ENCODE measurements around the gene GK2. TPM values are rescaled to one million over a fixed set of nuclear protein-coding genes. Genes with fewer than 3 reads are reported as not detected.

Gene GK2
- total and polyA plus RNA-seq, 2 of the 4 experiments (the other 2 are of a cell fraction), result not detected

GRCh38 chr4:79445371-79445781, 37.3 kb upstream of the GK2 start:
- H2AK9ac ChIP-seq (replicated peaks; ENCODE audit: low read depth, low read length, poor library complexity), result no peak overlapping the region
- dilution Hi-C loops (cut with HindIII; ENCODE audit: low sequenced_read_pairs, unreplicated experiment), result no loop called here
- H4K8ac ChIP-seq (ENCODE audit: low read depth in 2 of 2, low read length in 2 of 2), result no peak overlapping the region
- POLR2A ChIA-PET (ENCODE audit: unreplicated experiment), result no interaction called here
- H4K20me1 ChIP-seq (ENCODE audit: insufficient read depth, low read length), result no peaks in the 10 kb centered on the region
- no peak for DNase-seq
- H3K79me1 ChIP-seq (ENCODE audit: low read depth in 1 of 2, low read length in 2 of 2), result no peaks in the 10 kb centered on the region
- H3K23ac ChIP-seq (ENCODE audit: low read depth, low read length), result no peak overlapping the region
- no peak overlapping the region for H4K91ac ChIP-seq (ENCODE audit: insufficient read depth, low read depth, low read length)
- no peak overlapping the region for H3K4me2 ChIP-seq (ENCODE audit: low read depth, low read length)
- H3K56ac ChIP-seq (ENCODE audit: extremely low read depth, insufficient read depth, low read length), result no peak overlapping the region
- H2AK5ac ChIP-seq (ENCODE audit: low read depth, low read length), result no peak overlapping the region
- H3K36me3 ChIP-seq (ENCODE audit: control insufficient read depth, insufficient read depth, low read length), result no peaks in the 10 kb centered on the region
- ATAC-seq (ENCODE audit: low read depth), result no peak
- no peak overlapping the region for H3K4me3 ChIP-seq (ENCODE audit: insufficient read depth, low read depth, low read length)
- in situ Hi-C loops (cut with MboI; ENCODE audit: low sequenced_read_pairs), result no loop called here
- no peak overlapping the region for H3K14ac ChIP-seq (replicated peaks; ENCODE audit: low read depth, low read length)
- H2BK120ac ChIP-seq (ENCODE audit: low read depth, low read length), result no peak overlapping the region
- H3K27me3 ChIP-seq (ENCODE audit: control insufficient read depth, insufficient read depth, low read length), result no peaks in the 10 kb centered on the region
- no peaks in the 10 kb centered on the region for H3K9me1 ChIP-seq (ENCODE audit: insufficient read depth, low read length)
- intact Hi-C loops (cut with micrococcal nuclease), result no loop called here
- WGBS, 2 experiments (ENCODE audit: extremely low coverage in 2 of 2, insufficient read length in 1 of 2), result no CpG with 5 or more reads among the region's 5 CpGs
- no peak overlapping the region for H3K18ac ChIP-seq (ENCODE audit: low read depth, low read length)
- H3K4ac ChIP-seq (ENCODE audit: low read depth, low read length), result no peak overlapping the region
- no peak overlapping the region for H4K5ac ChIP-seq (ENCODE audit: low read depth, low read length)
- no peaks in the 10 kb centered on the region for H3K9me3 ChIP-seq (ENCODE audit: control insufficient read depth, insufficient read depth, low read length)
- no TSS peak for BruUV-seq (replicated peaks)
- no peak overlapping the region for H3K27ac ChIP-seq (ENCODE audit: insufficient read depth, low read length)
- TF ChIP-seq CEBPB (IDR thresholded peaks at IDR 0.05; ENCODE audit: low read depth, low read length), result no peak
- no peak for TF ChIP-seq SMC3 (IDR thresholded peaks at IDR 0.05; ENCODE audit: low read depth, low read length)
- no peak for TF ChIP-seq MAZ (IDR thresholded peaks at IDR 0.05; ENCODE audit: borderline replicate concordance, low read depth, low read length)
- no peak for TF ChIP-seq ELK1 (IDR thresholded peaks at IDR 0.05; ENCODE audit: borderline replicate concordance, low read depth, low read length)
- no peak for TF ChIP-seq CHD1 (IDR thresholded peaks at IDR 0.05; ENCODE audit: low read depth, low read length)
- TF ChIP-seq RCOR1 (IDR thresholded peaks at IDR 0.05; ENCODE audit: insufficient replicate concordance, low read length), result no peak
- TF ChIP-seq MAFK (IDR thresholded peaks at IDR 0.05; ENCODE audit: low read depth, low read length), result no peak
- no peak for TF ChIP-seq BHLHE40 (IDR thresholded peaks at IDR 0.05; ENCODE audit: low read depth, low read length)
- TF ChIP-seq USF2 (IDR thresholded peaks at IDR 0.05; ENCODE audit: low read depth, low read length), result no peak
- TF ChIP-seq FOS (IDR thresholded peaks at IDR 0.05; ENCODE audit: low read depth, low read length), result no peak
- CTCF ChIA-PET, result interaction anchor here (0.6 kb wide), 1 partner anchor 15 kb away, joined by 3 read pairs; no protein-coding TSS in a partner anchor
- H2BK20ac ChIP-seq (ENCODE audit: low read depth, low read length), result no peak overlapping the region
- no peaks in the 10 kb centered on the region for H3K4me1 ChIP-seq (ENCODE audit: control insufficient read depth, insufficient read depth, low read length)
- H2BK5ac ChIP-seq (ENCODE audit: low read depth, low read length, poor library complexity, severe bottlenecking), result no peak overlapping the region
- H3K9ac ChIP-seq (ENCODE audit: low read depth, low read length), result no peak overlapping the region
- no peak overlapping the region for H2AFZ ChIP-seq (replicated peaks; ENCODE audit: low read length, poor library complexity)
- H2BK15ac ChIP-seq (ENCODE audit: low read depth, low read length), result no peak overlapping the region
